ENCODE measurements around the gene SCRN2. TPM values are rescaled to one million over a fixed set of nuclear protein-coding genes. Genes with fewer than 3 reads are reported as not detected.

SCRN2 gene
- total and polyA plus RNA-seq, 2 experiments from 2014 or later = 40.6 to 45.5 TPM

DNA sequence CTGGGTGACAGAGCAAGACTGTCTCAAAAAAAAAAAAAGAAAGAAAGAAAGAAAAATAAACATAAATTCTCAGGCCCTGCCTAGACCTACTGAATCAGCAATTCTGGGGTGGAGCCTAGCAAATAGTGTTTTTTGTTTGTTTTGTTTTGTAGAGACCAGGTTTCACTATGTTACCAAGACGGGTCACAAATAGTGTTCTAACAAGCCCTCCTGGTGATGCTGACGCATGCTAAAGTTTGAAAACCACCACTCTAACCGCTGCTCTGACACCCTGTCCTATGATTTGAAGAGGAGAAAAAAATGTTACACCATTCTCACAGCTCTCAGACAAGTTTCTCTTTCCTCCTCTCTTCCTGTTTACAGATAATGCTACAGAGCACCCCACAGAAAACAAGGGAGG is 11.2 kb downstream of the SCRN2 start:
- Histone ChIP-seq H3K79me2 (replicated peaks; ENCODE audit: insufficient read depth) (peaks cover 20% of the 10 kb centered on the region), H3F3A (replicated peaks; ENCODE audit: low read depth) (peaks cover 4% of the 10 kb centered on the region; the same call in 1 of the 2 replicates), H4K20me1 (replicated peaks; ENCODE audit: insufficient read depth) (peaks cover 8% of the 10 kb centered on the region), H3K4me2 (peak overlapping the region; percentile 82; the same call in 1 of the 2 replicates), H3K27ac (ENCODE audit: low read depth) (no peak overlapping the region), H3K9me2 (ENCODE audit: insufficient read depth) (no peaks in the 10 kb centered on the region), H3K27me3 (ENCODE audit: insufficient read depth) (no peaks in the 10 kb centered on the region), H3K4me1 (ENCODE audit: insufficient read depth) (peaks cover 11% of the 10 kb centered on the region; the same call in 1 of the 2 replicates), H3K36me3 (ENCODE audit: insufficient read depth) (peaks cover 7% of the 10 kb centered on the region; the same call in 1 of the 2 replicates), H2AFZ (no peak overlapping the region), H3K4me3 (no peak overlapping the region)
- Mint-ChIP-seq H3K27ac (no peak overlapping the region), H3K4me1 (peaks cover 8% of the 10 kb centered on the region), H3K27me3 (ENCODE audit: insufficient read depth, low read depth, poor library complexity) (peaks cover 11% of the 10 kb centered on the region), H3K9me3 (no peaks in the 10 kb centered on the region; the same call in 2 of the 3 replicates), H3K36me3 (ENCODE audit: low read depth) (peaks cover 32% of the 10 kb centered on the region), H3K4me3 (peak overlapping the region; percentile 93)
- TF ChIP-seq EZH2phosphoT487 (IDR thresholded peaks at IDR 0.05; ENCODE audit: unreplicated experiment) (no peak), NANOG (IDR thresholded peaks at IDR 0.05; ENCODE audit: borderline replicate concordance) (no peak), POLR2AphosphoS5 (IDR thresholded peaks at IDR 0.05; ENCODE audit: low read depth) (no peak), STAT1 (IDR thresholded peaks at IDR 0.05; ENCODE audit: unreplicated experiment) (no peak), CREB1 (CRISPR knock-in tag; IDR thresholded peaks at IDR 0.05; ENCODE audit: low read depth) (no peak), ZNF114 (CRISPR knock-in tag; IDR thresholded peaks at IDR 0.05) (no peak)
- TF ChIP-seq, protein P1, sequence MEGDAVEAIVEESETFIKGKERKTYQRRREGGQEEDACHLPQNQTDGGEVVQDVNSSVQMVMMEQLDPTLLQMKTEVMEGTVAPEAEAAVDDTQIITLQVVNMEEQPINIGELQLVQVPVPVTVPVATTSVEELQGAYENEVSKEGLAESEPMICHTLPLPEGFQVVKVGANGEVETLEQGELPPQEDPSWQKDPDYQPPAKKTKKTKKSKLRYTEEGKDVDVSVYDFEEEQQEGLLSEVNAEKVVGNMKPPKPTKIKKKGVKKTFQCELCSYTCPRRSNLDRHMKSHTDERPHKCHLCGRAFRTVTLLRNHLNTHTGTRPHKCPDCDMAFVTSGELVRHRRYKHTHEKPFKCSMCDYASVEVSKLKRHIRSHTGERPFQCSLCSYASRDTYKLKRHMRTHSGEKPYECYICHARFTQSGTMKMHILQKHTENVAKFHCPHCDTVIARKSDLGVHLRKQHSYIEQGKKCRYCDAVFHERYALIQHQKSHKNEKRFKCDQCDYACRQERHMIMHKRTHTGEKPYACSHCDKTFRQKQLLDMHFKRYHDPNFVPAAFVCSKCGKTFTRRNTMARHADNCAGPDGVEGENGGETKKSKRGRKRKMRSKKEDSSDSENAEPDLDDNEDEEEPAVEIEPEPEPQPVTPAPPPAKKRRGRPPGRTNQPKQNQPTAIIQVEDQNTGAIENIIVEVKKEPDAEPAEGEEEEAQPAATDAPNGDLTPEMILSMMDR (conservative IDR thresholded peaks at IDR 0.05; ENCODE audit: low read depth in 2 of 2) = no peak
- TF ChIP-seq, protein P2, sequence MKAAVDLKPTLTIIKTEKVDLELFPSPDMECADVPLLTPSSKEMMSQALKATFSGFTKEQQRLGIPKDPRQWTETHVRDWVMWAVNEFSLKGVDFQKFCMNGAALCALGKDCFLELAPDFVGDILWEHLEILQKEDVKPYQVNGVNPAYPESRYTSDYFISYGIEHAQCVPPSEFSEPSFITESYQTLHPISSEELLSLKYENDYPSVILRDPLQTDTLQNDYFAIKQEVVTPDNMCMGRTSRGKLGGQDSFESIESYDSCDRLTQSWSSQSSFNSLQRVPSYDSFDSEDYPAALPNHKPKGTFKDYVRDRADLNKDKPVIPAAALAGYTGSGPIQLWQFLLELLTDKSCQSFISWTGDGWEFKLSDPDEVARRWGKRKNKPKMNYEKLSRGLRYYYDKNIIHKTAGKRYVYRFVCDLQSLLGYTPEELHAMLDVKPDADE (IDR thresholded peaks at IDR 0.05) = no peak
- TF ChIP-seq, protein P3, sequence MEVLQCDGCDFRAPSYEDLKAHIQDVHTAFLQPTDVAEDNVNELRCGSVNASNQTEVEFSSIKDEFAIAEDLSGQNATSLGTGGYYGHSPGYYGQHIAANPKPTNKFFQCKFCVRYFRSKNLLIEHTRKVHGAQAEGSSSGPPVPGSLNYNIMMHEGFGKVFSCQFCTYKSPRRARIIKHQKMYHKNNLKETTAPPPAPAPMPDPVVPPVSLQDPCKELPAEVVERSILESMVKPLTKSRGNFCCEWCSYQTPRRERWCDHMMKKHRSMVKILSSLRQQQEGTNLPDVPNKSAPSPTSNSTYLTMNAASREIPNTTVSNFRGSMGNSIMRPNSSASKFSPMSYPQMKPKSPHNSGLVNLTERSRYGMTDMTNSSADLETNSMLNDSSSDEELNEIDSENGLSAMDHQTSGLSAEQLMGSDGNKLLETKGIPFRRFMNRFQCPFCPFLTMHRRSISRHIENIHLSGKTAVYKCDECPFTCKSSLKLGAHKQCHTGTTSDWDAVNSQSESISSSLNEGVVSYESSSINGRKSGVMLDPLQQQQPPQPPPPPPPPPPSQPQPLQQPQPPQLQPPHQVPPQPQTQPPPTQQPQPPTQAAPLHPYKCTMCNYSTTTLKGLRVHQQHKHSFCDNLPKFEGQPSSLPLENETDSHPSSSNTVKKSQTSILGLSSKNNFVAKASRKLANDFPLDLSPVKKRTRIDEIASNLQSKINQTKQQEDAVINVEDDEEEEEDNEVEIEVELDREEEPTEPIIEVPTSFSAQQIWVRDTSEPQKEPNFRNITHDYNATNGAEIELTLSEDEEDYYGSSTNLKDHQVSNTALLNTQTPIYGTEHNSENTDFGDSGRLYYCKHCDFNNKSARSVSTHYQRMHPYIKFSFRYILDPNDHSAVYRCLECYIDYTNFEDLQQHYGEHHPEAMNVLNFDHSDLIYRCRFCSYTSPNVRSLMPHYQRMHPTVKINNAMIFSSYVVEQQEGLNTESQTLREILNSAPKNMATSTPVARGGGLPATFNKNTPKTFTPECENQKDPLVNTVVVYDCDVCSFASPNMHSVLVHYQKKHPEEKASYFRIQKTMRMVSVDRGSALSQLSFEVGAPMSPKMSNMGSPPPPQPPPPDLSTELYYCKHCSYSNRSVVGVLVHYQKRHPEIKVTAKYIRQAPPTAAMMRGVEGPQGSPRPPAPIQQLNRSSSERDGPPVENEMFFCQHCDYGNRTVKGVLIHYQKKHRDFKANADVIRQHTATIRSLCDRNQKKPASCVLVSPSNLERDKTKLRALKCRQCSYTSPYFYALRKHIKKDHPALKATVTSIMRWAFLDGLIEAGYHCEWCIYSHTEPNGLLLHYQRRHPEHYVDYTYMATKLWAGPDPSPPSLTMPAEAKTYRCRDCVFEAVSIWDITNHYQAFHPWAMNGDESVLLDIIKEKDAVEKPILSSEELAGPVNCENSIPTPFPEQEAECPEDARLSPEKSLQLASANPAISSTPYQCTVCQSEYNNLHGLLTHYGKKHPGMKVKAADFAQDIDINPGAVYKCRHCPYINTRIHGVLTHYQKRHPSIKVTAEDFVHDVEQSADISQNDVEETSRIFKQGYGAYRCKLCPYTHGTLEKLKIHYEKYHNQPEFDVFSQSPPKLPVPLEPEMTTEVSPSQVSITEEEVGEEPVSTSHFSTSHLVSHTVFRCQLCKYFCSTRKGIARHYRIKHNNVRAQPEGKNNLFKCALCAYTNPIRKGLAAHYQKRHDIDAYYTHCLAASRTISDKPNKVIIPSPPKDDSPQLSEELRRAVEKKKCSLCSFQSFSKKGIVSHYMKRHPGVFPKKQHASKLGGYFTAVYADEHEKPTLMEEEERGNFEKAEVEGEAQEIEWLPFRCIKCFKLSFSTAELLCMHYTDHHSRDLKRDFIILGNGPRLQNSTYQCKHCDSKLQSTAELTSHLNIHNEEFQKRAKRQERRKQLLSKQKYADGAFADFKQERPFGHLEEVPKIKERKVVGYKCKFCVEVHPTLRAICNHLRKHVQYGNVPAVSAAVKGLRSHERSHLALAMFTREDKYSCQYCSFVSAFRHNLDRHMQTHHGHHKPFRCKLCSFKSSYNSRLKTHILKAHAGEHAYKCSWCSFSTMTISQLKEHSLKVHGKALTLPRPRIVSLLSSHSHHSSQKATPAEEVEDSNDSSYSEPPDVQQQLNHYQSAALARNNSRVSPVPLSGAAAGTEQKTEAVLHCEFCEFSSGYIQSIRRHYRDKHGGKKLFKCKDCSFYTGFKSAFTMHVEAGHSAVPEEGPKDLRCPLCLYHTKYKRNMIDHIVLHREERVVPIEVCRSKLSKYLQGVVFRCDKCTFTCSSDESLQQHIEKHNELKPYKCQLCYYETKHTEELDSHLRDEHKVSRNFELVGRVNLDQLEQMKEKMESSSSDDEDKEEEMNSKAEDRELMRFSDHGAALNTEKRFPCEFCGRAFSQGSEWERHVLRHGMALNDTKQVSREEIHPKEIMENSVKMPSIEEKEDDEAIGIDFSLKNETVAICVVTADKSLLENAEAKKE (CRISPR knock-in tag; IDR thresholded peaks at IDR 0.05) = no peak
- TF ChIP-seq, protein P4, sequence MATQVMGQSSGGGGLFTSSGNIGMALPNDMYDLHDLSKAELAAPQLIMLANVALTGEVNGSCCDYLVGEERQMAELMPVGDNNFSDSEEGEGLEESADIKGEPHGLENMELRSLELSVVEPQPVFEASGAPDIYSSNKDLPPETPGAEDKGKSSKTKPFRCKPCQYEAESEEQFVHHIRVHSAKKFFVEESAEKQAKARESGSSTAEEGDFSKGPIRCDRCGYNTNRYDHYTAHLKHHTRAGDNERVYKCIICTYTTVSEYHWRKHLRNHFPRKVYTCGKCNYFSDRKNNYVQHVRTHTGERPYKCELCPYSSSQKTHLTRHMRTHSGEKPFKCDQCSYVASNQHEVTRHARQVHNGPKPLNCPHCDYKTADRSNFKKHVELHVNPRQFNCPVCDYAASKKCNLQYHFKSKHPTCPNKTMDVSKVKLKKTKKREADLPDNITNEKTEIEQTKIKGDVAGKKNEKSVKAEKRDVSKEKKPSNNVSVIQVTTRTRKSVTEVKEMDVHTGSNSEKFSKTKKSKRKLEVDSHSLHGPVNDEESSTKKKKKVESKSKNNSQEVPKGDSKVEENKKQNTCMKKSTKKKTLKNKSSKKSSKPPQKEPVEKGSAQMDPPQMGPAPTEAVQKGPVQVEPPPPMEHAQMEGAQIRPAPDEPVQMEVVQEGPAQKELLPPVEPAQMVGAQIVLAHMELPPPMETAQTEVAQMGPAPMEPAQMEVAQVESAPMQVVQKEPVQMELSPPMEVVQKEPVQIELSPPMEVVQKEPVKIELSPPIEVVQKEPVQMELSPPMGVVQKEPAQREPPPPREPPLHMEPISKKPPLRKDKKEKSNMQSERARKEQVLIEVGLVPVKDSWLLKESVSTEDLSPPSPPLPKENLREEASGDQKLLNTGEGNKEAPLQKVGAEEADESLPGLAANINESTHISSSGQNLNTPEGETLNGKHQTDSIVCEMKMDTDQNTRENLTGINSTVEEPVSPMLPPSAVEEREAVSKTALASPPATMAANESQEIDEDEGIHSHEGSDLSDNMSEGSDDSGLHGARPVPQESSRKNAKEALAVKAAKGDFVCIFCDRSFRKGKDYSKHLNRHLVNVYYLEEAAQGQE (IDR thresholded peaks at IDR 0.05; ENCODE audit: unreplicated experiment) = no peak
- ATAC-seq = no peak
- no peak for DNase-seq (ENCODE audit: low spot score)
